ENCODE measurements around the gene PCDH17.

PCDH17 gene

GRCh38 chr13:57631596-57632275, at the start of gene PCDH17:
Gene PCDH17 (plus strand): TSS chr13:57631744. CDS start chr13:57632547, 803 bp downstream.
- DNase-seq = peak; percentile 41

- no peak for DNase-seq
Observed at GRCh38 chr13:57582032-57582431, 49.5 kb upstream of the PCDH17 start.

- no peak for DNase-seq
Observed at GRCh38 chr13:57583529-57583928, 48.0 kb upstream of the PCDH17 start.

GRCh38 chr13:57588639-57589038, 42.9 kb upstream of the PCDH17 start:
- no peak for DNase-seq

GRCh38 chr13:57595775-57596174, 35.8 kb upstream of the PCDH17 start:
- DNase-seq = no peak

- no peak for DNase-seq
Observed at GRCh38 chr13:57601536-57601935, 30.0 kb upstream of the PCDH17 start.

GRCh38 chr13:57604442-57604841, 27.1 kb upstream of the PCDH17 start:
- DNase-seq = no peak

- no peak for DNase-seq
Observed at GRCh38 chr13:57611969-57612368, 19.6 kb upstream of the PCDH17 start.

- DNase-seq = no peak
Observed at GRCh38 chr13:57612568-57612967, 19.0 kb upstream of the PCDH17 start.

- DNase-seq = peak; percentile 62
Observed at GRCh38 chr13:57624565-57625435, 6.7 kb upstream of the PCDH17 start.

- no peak for DNase-seq
Observed at GRCh38 chr13:57627663-57628062, 3.9 kb upstream of the PCDH17 start.

GRCh38 chr13:57629391-57629804, 2.1 kb upstream of the PCDH17 start:
- no peak for DNase-seq

- DNase-seq = peak; percentile 95
Observed at GRCh38 chr13:57629821-57630235, 1.7 kb upstream of the PCDH17 start.

- DNase-seq = no peak
Observed at GRCh38 chr13:57630661-57631595, 616 bp upstream of the PCDH17 start.

GRCh38 chr13:57632276-57633140, 964 bp downstream of the PCDH17 start:
- DNase-seq = no peak

- no peak for DNase-seq
Observed at GRCh38 chr13:57633141-57633949, 1.8 kb downstream of the PCDH17 start.

- DNase-seq = no peak
Observed at GRCh38 chr13:57633950-57634838, 2.6 kb downstream of the PCDH17 start.

GRCh38 chr13:57634839-57635165, 3.3 kb downstream of the PCDH17 start:
- DNase-seq = no peak

GRCh38 chr13:57635541-57636085, 4.1 kb downstream of the PCDH17 start:
- no peak for DNase-seq

- DNase-seq = no peak
Observed at GRCh38 chr13:57636816-57637215, 5.3 kb downstream of the PCDH17 start.

All from NCI-H1417 treated with DMSO at 0.1 percent for 48 hours (cell line).